H9 (cell line): ENCODE data around the gene FIGNL2. TPM values are rescaled to one million over a fixed set of nuclear protein-coding genes. Genes with fewer than 3 reads are reported as not detected.

Experiments used
- DNase-seq: peaks from one replicate; pipeline ENCODE4 v3.0.0-alpha.2; 2017
- H2AFZ ChIP-seq: one replicate; pipeline ENCODE4 v1.6.1; 2013; ENCODE audit warnings: mild to moderate bottlenecking, low read length, control low read depth, moderate library complexity
- H2AK5ac ChIP-seq: 2 replicates; pipeline ENCODE4 v1.6.1; 2013; ENCODE audit warnings: low read length, control low read depth, mixed read lengths; ENCODE audit not compliant: insufficient read length
- H2BK120ac ChIP-seq: one replicate; pipeline ENCODE4 v1.6.1; 2013; ENCODE audit warnings: low read depth, mild to moderate bottlenecking, low read length, control low read depth, inconsistent platforms; ENCODE audit not compliant: poor library complexity, severe bottlenecking
- H2BK12ac ChIP-seq: 2 replicates; pipeline ENCODE4 v1.6.1; 2013; ENCODE audit warnings: low read length, control low read depth, mixed read lengths, low read depth; ENCODE audit not compliant: insufficient read length
- H2BK15ac ChIP-seq: 2 replicates; pipeline ENCODE4 v1.6.1; 2013; ENCODE audit warnings: low read depth, low read length, control low read depth
- H2BK20ac ChIP-seq: one replicate; pipeline ENCODE4 v1.6.1; 2013; ENCODE audit warnings: low read depth, mild to moderate bottlenecking, low read length, control low read depth, inconsistent platforms; ENCODE audit not compliant: poor library complexity, severe bottlenecking
- H2BK5ac ChIP-seq: 2 replicates; pipeline ENCODE4 v1.6.1; 2013; ENCODE audit warnings: low read length, control low read depth, mixed read lengths; ENCODE audit not compliant: insufficient read length
- H3K14ac ChIP-seq: 2 replicates; pipeline ENCODE4 v1.6.1; 2013; ENCODE audit warnings: low read length, control low read depth; ENCODE audit not compliant: insufficient read depth
- H3K18ac ChIP-seq: 2 replicates; pipeline ENCODE4 v1.6.1; 2013; ENCODE audit warnings: low read depth, mild to moderate bottlenecking, mixed read lengths, low read length, control low read depth; ENCODE audit not compliant: insufficient read length
- H3K23ac ChIP-seq: 2 replicates; pipeline ENCODE4 v1.6.1; 2013; ENCODE audit warnings: low read length, control low read depth, mixed read lengths, low read depth; ENCODE audit not compliant: insufficient read length
- H3K23me2 ChIP-seq: 2 replicates; pipeline ENCODE4 v1.6.1; 2013; ENCODE audit warnings: low read depth, mild to moderate bottlenecking, mixed read lengths, low read length, control low read depth; ENCODE audit not compliant: insufficient read length, poor library complexity, severe bottlenecking
- H3K27ac ChIP-seq: 2 replicates; pipeline ENCODE4 v1.5.1; 2013; ENCODE audit warnings: low read length, control low read depth, mixed read lengths, low read depth; ENCODE audit not compliant: insufficient read length
- H3K27me3 ChIP-seq: 2 replicates; pipeline ENCODE4 v1.6.1; 2013; ENCODE audit warnings: low read length, control low read depth, inconsistent platforms; ENCODE audit not compliant: insufficient read depth
- H3K4ac ChIP-seq: 2 replicates; pipeline ENCODE4 v1.6.1; 2013; ENCODE audit warnings: low read depth, mild to moderate bottlenecking, control low read depth, inconsistent platforms, low read length, moderate library complexity
- H3K4me1 ChIP-seq: 2 replicates; pipeline ENCODE4 v1.6.1; 2013; ENCODE audit warnings: low read length, control low read depth, inconsistent platforms; ENCODE audit not compliant: insufficient read depth
- H3K4me2 ChIP-seq: 2 replicates; pipeline ENCODE4 v1.6.1; 2013; ENCODE audit warnings: low read length, control low read depth, mixed read lengths; ENCODE audit not compliant: insufficient read length, insufficient read depth
- H3K56ac ChIP-seq: 2 replicates; pipeline ENCODE4 v1.6.1; 2013; ENCODE audit warnings: low read depth, mild to moderate bottlenecking, mixed read lengths, low read length, control low read depth; ENCODE audit not compliant: insufficient read length
- H3K79me1 ChIP-seq: 2 replicates; pipeline ENCODE4 v1.6.1; 2013; ENCODE audit warnings: low read depth, mild to moderate bottlenecking, moderate library complexity, low read length, control low read depth, inconsistent platforms; ENCODE audit not compliant: insufficient read depth, poor library complexity, severe bottlenecking
- H3K79me2 ChIP-seq: 2 replicates; pipeline ENCODE4 v1.6.1; 2013; ENCODE audit warnings: low read length, control low read depth, inconsistent platforms; ENCODE audit not compliant: insufficient read depth
- H3K9ac ChIP-seq: 2 replicates; pipeline ENCODE4 v1.6.1; 2013; ENCODE audit warnings: low read length, control low read depth, mixed read lengths; ENCODE audit not compliant: insufficient read length; ENCODE audit errors: extremely low read depth
- H3K9me3 ChIP-seq: one replicate; pipeline ENCODE4 v1.6.1; 2013; ENCODE audit warnings: low read depth, low read length, inconsistent platforms; ENCODE audit not compliant: control insufficient read depth
- H3T11ph ChIP-seq: one replicate; pipeline ENCODE4 v1.6.1; 2013; ENCODE audit warnings: mild to moderate bottlenecking, low read length, control low read depth, inconsistent platforms
- H4K20me1 ChIP-seq: one replicate; pipeline ENCODE4 v1.6.1; 2013; ENCODE audit not compliant: control insufficient read depth, insufficient read length, insufficient read depth
- H4K5ac ChIP-seq: 2 replicates; pipeline ENCODE4 v1.6.1; 2013; ENCODE audit warnings: low read depth, mild to moderate bottlenecking, mixed read lengths, low read length, control low read depth; ENCODE audit not compliant: insufficient read length
- H4K8ac ChIP-seq: replicated peaks from 2 replicates; pipeline ENCODE4 v1.6.1; 2013; ENCODE audit warnings: low read length, control low read depth, mixed read lengths, low read depth; ENCODE audit not compliant: insufficient read length
- H4K91ac ChIP-seq: 2 replicates; pipeline ENCODE4 v1.6.1; 2013; ENCODE audit warnings: low read depth, mild to moderate bottlenecking, moderate library complexity, mixed read lengths, low read length, control low read depth; ENCODE audit not compliant: insufficient read length
- H3K27ac Mint-ChIP-seq, 3 experiments: 2 replicates in 2 of 3; 3 replicates in 1 of 3; pipeline ENCODE4 v1.8.0; 2020 to 2021; ENCODE audit warnings: mixed read lengths in 3 of 3, mild to moderate bottlenecking in 1 of 3, moderate library complexity in 1 of 3
- H3K27me3 Mint-ChIP-seq: 2 replicates; pipeline ENCODE4 v1.8.0; 2021; ENCODE audit warnings: low read depth, mild to moderate bottlenecking, moderate library complexity, mixed read lengths
- H3K36me3 Mint-ChIP-seq, 3 experiments: 2 replicates in 2 of 3; 3 replicates in 1 of 3; pipeline ENCODE4 v1.8.0; 2020 to 2021; ENCODE audit warnings: low read depth in 3 of 3, mixed read lengths in 3 of 3; ENCODE audit not compliant: insufficient read depth in 1 of 3
- H3K4me1 Mint-ChIP-seq, 2 experiments: 2 replicates each; pipeline ENCODE4 v1.8.0; 2020; ENCODE audit warnings: mixed read lengths in 2 of 2
- H3K4me3 Mint-ChIP-seq, 2 experiments: 2 replicates in 1 of 2; 3 replicates in 1 of 2; pipeline ENCODE4 v1.8.0; 2020 to 2021; ENCODE audit warnings: mild to moderate bottlenecking in 2 of 2, mixed read lengths in 2 of 2, moderate library complexity in 1 of 2
- H3K9me3 Mint-ChIP-seq, 2 experiments: 2 replicates in 1 of 2; 3 replicates in 1 of 2; pipeline ENCODE4 v1.8.0; 2020; ENCODE audit warnings: mild to moderate bottlenecking in 2 of 2, mixed read lengths in 2 of 2, moderate library complexity in 1 of 2
- WGBS: extraction: QIAGEN DNeasy Blood & Tissue Kit; methylation state at CpG from one replicate; pipeline ENCODE4 v1.1.7; 2013; ENCODE audit warnings: missing lambda C conversion rate, low lambda C conversion rate, mixed read lengths; ENCODE audit not compliant: insufficient read length; ENCODE audit errors: extremely low coverage; 5-methylcytosine and 5-hydroxymethylcytosine counted together
- total RNA-seq: library from RNA; stranded (reverse); gene quantifications from 2 replicates; pipeline ENCODE4 v1.2.1, GENCODE V29; 2021
- TF ChIP-seq, protein P1 (sequence below): fragments of 200-600 bp; sonication (generic); conservative IDR thresholded peaks from 3 replicates; pipeline ENCODE4 v1.8.0; 2021; ENCODE audit warnings: antibody characterized with exemption, mild to moderate bottlenecking

FIGNL2 gene
- total RNA-seq, 1 experiment from 2014 or later: 19.7 TPM

DNA sequence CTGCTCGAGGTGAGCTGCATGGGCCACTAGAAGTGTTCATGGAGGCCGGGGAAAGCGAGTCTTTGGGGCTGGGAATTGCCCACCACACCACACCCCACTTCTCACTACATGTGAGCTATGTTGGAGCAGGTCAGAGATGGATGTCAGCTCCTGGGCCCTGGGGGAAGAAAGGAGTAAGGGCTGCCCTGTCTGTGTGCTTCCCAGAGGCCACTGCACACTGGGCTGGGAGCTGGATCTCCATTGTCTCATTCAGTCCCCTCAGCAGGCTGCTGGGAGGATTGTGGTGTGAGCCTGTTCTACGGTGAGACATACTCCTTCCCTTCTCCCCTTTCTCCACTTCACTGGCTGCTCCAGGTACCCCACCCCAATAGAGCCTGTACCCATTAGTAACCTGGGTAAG lies 10.5 kb downstream of the FIGNL2 start:
- Histone ChIP-seq H2BK20ac (no peak overlapping the region), H3K23me2 (no peaks in the 10 kb centered on the region), H3T11ph (no peak overlapping the region), H3K4me2 (no peak overlapping the region), H3K79me2 (no peaks in the 10 kb centered on the region), H4K20me1 (no peaks in the 10 kb centered on the region), H4K91ac (no peak overlapping the region), H2AFZ (no peak overlapping the region), H3K14ac (no peak overlapping the region), H2BK120ac (no peak overlapping the region), H3K56ac (no peak overlapping the region), H3K18ac (no peak overlapping the region), H2AK5ac (no peak overlapping the region), H3K9me3 (no peaks in the 10 kb centered on the region), H3K27me3 (no peaks in the 10 kb centered on the region), H4K5ac (no peak overlapping the region), H3K4ac (no peak overlapping the region), H4K8ac (no peak overlapping the region), H2BK5ac (no peak overlapping the region), H3K27ac (no peak overlapping the region), H2BK15ac (no peak overlapping the region), H3K4me1 (no peaks in the 10 kb centered on the region; the same call in 1 of the 2 replicates), H3K9ac (no peak overlapping the region), H3K79me1 (no peaks in the 10 kb centered on the region), H3K23ac (no peak overlapping the region), H2BK12ac (no peak overlapping the region)
- WGBS: no CpG with 5 or more reads among the region's 4 CpGs
- peaks cover 69 to 83% of the 10 kb centered on the region in 2 experiments for H3K4me1 Mint-ChIP-seq
- no peak overlapping the region for H3K4me3 Mint-ChIP-seq
- H3K9me3 Mint-ChIP-seq: no peaks in the 10 kb centered on the region
- H3K27ac Mint-ChIP-seq: peak overlapping the region in 1 of 3 experiments; percentile 79; a peak in 2 of 7 replicates
- TF ChIP-seq, protein P1, sequence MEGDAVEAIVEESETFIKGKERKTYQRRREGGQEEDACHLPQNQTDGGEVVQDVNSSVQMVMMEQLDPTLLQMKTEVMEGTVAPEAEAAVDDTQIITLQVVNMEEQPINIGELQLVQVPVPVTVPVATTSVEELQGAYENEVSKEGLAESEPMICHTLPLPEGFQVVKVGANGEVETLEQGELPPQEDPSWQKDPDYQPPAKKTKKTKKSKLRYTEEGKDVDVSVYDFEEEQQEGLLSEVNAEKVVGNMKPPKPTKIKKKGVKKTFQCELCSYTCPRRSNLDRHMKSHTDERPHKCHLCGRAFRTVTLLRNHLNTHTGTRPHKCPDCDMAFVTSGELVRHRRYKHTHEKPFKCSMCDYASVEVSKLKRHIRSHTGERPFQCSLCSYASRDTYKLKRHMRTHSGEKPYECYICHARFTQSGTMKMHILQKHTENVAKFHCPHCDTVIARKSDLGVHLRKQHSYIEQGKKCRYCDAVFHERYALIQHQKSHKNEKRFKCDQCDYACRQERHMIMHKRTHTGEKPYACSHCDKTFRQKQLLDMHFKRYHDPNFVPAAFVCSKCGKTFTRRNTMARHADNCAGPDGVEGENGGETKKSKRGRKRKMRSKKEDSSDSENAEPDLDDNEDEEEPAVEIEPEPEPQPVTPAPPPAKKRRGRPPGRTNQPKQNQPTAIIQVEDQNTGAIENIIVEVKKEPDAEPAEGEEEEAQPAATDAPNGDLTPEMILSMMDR: no peak
- peaks cover 22% of the 10 kb centered on the region for H3K27me3 Mint-ChIP-seq
- no peak for DNase-seq
- H3K36me3 Mint-ChIP-seq: peaks cover 0 to 5% (median 3%) of the 10 kb centered on the region in 3 experiments; a peak in 3 of 7 replicates
